SK-N-MC (cell line): ENCODE data around the gene ZNRF3.

Experiments
- DNase-seq: peaks from one replicate; pipeline ENCODE4 v3.0.0-alpha.2; 2011; ENCODE audit warnings: low read depth, low spot score
- H3K27ac ChIP-seq: fragments of 200-600 bp; sonication (generic); 2 replicates; pipeline ENCODE4 v1.5.1; 2016; ENCODE audit warnings: mixed run types
- H3K36me3 ChIP-seq: fragments of 200-600 bp; sonication (generic); 2 replicates; pipeline ENCODE4 v1.6.1; 2017; ENCODE audit warnings: antibody characterized with exemption, low read length, mixed read lengths; ENCODE audit not compliant: insufficient read depth
- H3K4me3 ChIP-seq: fragments of 200-600 bp; sonication (generic); 2 replicates; pipeline ENCODE4 v1.5.1; 2016
- H3K9ac ChIP-seq: fragments of 200-600 bp; sonication (generic); 2 replicates; pipeline ENCODE4 v1.8.0; 2017; ENCODE audit warnings: mixed run types, mixed read lengths; ENCODE audit not compliant: insufficient read length
- H3K9me3 ChIP-seq: fragments of 200-600 bp; sonication (generic); 2 replicates; pipeline ENCODE4 v1.6.1; 2017; ENCODE audit warnings: low read depth, mild to moderate bottlenecking, antibody characterized with exemption, low read length, moderate library complexity, mixed read lengths
- EZH2 ChIP-seq: fragments of 200-600 bp; sonication (generic); IDR thresholded peaks from one replicate; pipeline ENCODE4 v1.6.1; 2017; ENCODE audit warnings: antibody characterized with exemption
- FOXP2 ChIP-seq: optimal IDR thresholded peaks from 2 replicates; pipeline ENCODE3; 2011; ENCODE audit warnings: mild to moderate bottlenecking, moderate library complexity; ENCODE audit not compliant: insufficient read depth; ENCODE audit errors: extremely low read length, control extremely low read depth
- POLR2AphosphoS5 ChIP-seq: IDR thresholded peaks from 2 replicates; pipeline ENCODE4 v1.6.1; 2012; ENCODE audit warnings: mild to moderate bottlenecking, low read depth, low read length, borderline replicate concordance

Gene ZNRF3

DNA sequence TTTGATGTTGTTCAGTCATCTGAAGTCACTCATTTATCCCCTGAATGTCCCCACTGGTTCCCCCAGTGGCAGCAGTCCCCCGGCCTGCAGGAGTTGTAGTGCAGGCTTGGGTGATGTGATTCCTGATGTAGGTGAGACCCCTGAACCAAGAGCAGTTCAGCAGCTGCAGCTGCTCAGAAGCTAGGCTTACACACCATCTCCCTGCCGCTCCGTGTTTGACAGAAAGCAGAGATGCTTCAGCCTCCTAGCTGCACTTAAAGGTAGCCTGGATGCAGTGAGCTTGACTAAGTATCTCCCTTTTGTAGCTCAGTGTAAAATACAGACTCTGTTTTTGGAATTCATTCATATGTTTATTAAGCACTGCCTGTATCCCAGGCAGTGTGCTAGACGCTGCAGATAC is 130.9 kb downstream of the ZNRF3 start:
- Histone ChIP-seq H3K9ac (no peak overlapping the region), H3K4me3 (no peak overlapping the region), H3K27ac (no peak overlapping the region), H3K36me3 (no peaks in the 10 kb centered on the region; the same call in 1 of the 2 replicates), H3K9me3 (no peaks in the 10 kb centered on the region)
- DNase-seq: no peak
- TF ChIP-seq POLR2AphosphoS5 (no peak), EZH2 (no peak), FOXP2 (no peak)

DNA sequence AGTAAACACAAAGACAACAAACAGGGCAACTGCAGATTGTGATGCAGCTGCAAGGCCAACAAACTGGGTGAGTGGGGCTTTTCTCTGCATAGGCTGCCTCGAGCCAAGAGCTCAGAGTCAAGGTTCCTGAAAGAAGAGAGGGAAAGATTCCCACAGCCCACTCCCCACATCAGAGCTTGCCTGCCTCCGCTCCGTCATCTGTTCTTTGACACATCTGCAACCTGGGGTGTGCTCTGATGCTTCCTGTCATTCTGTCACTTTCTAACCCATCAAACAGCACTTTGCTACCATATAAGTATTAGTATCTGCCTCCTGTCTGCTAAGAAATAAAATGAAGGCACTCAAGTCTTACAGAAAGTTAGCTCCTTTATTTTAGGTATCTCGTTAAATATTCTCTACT is 131.4 kb downstream of the ZNRF3 start:
- no peak for DNase-seq
- no peak overlapping the region for H3K9ac ChIP-seq
- H3K9me3 ChIP-seq: no peaks in the 10 kb centered on the region
- TF ChIP-seq FOXP2 (no peak), POLR2AphosphoS5 (no peak), EZH2 (no peak)
- H3K36me3 ChIP-seq: no peaks in the 10 kb centered on the region; the same call in 1 of the 2 replicates
- H3K27ac ChIP-seq: no peak overlapping the region
- no peak overlapping the region for H3K4me3 ChIP-seq

DNA sequence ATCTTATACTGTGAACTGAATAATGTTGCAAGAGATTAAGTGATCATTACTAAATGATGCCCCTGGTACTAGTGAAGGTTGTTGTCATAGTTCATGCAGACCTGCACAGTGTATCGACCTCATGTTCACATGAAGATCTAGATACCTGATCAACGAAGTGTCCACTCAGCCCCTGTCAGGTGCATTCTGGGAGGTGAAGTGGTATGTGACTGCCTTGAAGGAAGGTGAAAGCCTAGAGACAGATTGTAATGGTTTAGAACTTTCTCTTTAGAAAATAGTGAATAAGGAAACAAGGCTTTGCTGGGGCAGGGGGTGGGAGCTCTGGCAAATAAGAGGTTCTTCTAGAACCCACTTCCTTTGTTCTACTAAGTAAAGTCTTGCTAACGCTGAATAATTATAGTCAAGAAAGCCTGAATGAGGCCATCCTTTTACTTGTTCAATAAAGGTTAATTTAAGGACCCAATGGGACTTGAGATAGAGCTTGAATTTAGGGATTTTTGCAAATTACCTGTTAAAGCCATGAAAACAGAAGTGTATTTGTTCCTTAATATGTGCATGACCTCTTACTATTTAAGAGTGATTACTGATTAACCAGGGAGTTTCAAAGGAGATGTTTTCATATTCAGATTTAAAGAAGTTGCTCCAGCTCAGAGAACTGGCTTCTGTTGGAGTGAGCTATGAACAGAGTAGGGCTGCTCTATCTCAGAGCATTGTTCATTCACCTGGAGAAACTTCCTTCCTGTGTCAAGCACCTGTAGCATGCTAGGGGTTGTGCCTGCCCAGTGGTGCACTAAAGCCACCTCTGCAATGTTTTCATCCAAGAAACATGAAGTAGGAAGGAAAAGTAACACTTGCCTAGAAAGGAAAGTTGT is 132.9 kb downstream of the ZNRF3 start:
- H3K9me3 ChIP-seq: no peaks in the 10 kb centered on the region

DNA sequence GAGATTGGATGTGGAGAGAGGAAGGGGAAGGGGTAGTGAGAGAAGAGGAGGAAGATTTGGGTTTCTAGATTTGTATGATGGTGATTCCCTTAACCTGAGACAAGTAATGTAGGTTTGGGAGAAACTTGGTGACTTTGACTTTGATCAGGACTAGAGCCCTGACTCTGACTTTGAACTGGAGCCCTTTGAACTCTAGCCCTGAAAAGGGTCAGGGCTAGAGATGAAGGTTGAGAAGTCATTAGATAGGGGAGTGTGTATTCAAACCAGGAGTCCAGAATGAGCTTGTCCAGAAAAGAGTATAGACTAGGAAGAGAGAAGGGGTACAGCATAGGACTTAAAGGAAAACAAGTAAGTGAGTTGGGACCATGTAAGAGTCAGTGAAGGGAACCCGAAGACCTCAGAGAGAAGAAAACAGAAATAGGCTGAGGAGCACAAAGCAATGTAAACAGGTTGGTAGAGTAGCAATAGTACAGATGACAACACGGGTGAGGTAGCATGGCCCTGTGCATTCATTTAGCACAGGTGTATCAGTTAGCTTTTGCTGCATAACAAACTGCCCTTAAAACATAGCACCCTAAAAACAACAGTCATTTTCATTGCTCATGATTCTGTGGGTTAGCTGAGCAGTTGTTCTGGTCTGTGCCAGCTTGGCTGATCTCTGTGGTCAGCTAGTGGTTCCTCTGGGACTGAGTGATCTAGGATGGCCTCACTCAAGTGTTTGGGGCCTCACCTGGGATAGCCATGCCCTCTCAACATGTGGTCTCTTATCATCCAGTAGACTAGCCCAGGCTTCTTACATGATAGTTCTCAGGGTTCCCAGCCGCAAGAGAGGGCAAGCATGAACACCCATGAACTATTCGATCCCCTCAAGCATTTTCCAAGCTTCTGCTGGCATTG is 135.2 kb downstream of the ZNRF3 start:
- no peaks in the 10 kb centered on the region for H3K9me3 ChIP-seq
- no peak for TF ChIP-seq FOXP2
- TF ChIP-seq EZH2: no peak
- no peak for TF ChIP-seq POLR2AphosphoS5
- no peak for DNase-seq
- no peaks in the 10 kb centered on the region for H3K36me3 ChIP-seq
- no peak overlapping the region for H3K4me3 ChIP-seq
- no peak overlapping the region for H3K9ac ChIP-seq
- H3K27ac ChIP-seq: no peak overlapping the region

More for the DNA sequence above, 132.9 kb downstream of the ZNRF3 start:
- no peak for DNase-seq
- no peak overlapping the region for H3K4me3 ChIP-seq
- TF ChIP-seq EZH2: no peak
- TF ChIP-seq FOXP2: no peak
- TF ChIP-seq POLR2AphosphoS5: no peak
- no peaks in the 10 kb centered on the region; the same call in 1 of the 2 replicates for H3K36me3 ChIP-seq
- H3K9ac ChIP-seq: no peak overlapping the region
- no peak overlapping the region for H3K27ac ChIP-seq

DNA sequence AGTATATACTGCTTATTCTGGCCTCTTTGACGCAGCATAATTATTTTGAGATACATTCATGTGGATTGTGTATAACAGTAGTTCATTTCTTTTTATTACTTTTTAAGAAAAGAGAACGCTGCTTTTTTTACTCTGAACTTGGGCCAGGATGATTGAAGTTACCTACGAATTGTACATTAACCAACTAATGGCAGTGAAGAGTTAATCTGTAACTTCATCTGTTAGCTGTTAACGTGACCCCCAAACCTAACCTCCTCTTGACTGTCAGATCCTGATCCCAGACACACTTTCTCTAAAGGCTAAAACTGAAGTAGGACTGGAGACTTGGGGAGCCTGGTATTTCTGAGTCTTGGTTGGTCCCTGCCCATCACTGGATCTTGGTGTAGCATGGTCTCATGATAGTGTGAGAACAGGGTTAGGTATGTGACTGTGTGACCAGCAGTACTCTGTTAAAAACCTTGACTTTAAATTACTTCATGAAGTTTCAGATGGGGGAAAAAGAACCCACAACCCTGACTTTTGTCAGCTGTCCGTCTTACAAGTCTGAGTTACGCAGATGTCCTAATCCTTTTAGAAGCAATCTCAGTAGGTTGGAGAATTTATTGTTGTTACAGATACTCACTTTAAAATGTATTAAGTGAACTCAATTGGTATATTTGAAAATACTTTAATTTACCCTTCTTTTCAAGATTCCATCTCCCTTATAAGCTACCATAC is 138.9 kb downstream of the ZNRF3 start:
- no peaks in the 10 kb centered on the region for H3K36me3 ChIP-seq
- H3K9ac ChIP-seq: no peak overlapping the region
- no peaks in the 10 kb centered on the region for H3K9me3 ChIP-seq
- DNase-seq: no peak
- TF ChIP-seq EZH2: no peak
- TF ChIP-seq POLR2AphosphoS5: no peak
- TF ChIP-seq FOXP2: no peak
- no peak overlapping the region for H3K27ac ChIP-seq
- H3K4me3 ChIP-seq: no peak overlapping the region

DNA sequence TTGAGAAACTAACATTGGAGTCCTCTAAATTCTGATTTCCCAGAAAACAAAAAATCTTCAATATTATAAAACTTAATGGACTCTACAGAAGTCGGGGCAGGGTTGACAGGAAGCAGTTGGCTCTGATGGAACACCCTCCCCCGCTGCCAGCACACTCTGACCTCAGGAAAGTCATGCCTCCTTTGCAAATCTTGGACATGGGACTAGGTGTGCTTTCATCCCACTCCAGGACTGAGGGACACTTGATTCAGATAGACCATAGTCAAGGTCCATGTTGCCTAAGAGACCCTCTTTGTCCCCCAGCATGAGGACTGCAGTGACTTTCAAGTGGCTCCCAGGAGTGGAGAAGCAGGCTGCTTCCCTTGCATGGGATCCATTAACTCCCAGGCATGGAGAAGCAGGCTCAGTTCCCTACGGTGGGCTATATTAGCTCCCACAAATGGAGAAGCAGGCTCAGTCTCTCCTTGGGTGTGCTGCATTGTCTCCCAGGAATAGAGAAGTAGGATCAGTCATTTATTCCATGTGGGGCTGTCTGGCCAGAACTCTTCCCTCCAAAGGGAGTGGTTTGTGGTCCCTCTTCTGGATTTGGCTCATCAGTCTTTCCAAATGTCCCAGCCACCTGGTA is 139.9 kb downstream of the ZNRF3 start:
- no peak overlapping the region for H3K4me3 ChIP-seq
- no peak overlapping the region for H3K9ac ChIP-seq
- no peaks in the 10 kb centered on the region for H3K36me3 ChIP-seq
- H3K9me3 ChIP-seq: no peaks in the 10 kb centered on the region
- DNase-seq: no peak
- TF ChIP-seq EZH2: no peak
- TF ChIP-seq FOXP2: no peak
- TF ChIP-seq POLR2AphosphoS5: no peak
- no peak overlapping the region for H3K27ac ChIP-seq

DNA sequence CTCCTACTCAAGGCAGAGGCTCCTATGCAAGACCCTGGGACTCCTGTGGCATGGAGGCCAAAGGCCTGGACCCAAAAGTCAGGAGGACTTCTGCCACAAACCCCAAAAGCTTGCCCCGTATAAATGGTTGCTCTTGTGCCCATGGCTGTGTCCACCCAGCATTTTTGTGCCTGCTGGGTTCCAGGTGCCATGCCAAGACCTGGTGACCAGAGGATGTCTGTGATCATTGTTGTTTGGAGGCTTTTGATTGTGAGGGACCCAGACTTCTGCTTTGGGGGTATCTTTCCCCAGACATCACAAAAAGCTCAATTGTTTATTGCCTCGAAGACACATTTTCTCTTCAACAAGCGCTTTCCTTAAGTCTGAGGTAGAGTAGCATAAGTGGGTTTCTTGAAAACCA is 143.2 kb downstream of the ZNRF3 start:
- Histone ChIP-seq H3K9ac (no peak overlapping the region), H3K4me3 (no peak overlapping the region), H3K9me3 (no peaks in the 10 kb centered on the region), H3K27ac (no peak overlapping the region), H3K36me3 (no peaks in the 10 kb centered on the region)
- TF ChIP-seq EZH2: no peak
- no peak for TF ChIP-seq FOXP2
- TF ChIP-seq POLR2AphosphoS5: no peak
- DNase-seq: no peak
